NCI-H748 treated with DMSO at 0.1 percent for 48 hours (cell line): ENCODE results near the gene PLB1.

Experiments used
- DNase-seq: peaks from one replicate; lab custom pipeline; 2025; lab: John Stamatoyannopoulos, UW

Gene PLB1

DNA sequence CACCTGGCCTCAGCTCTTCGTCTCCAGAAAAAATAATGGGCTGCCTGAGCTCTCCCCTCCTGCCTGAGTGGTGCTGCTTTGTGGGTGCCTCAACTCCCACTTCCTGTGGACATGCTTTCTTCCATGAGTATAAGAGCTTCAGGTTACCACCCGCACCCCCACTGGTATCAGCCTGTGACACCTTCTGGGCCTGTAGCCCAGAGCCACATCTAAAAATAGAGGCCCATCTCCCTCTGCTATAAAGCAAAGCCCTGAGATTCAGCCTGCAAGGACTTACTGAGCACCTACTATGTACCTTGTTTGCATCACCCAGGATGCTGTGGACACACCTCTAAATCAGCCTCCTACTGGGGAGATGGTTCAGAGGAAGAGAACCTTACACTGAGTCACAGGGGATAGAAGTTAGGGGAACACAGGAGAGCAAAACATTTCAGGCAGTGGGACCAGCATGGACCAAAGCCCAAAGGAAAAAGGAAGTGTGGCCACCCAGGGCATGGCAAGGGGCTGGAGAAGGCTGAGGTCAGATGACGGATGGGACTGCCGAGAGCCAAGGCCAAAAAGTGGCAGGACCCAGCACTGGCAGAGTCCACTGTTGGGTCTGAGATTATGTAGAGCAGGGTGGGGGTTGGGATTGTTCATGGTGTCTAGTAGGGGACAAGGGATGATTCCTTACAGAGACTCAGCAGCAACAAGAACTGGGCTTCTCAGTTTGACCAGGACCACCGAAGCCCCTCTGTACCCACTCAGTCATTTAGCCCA lies 132.0 kb downstream of the PLB1 start:
- DNase-seq: no peak

DNA sequence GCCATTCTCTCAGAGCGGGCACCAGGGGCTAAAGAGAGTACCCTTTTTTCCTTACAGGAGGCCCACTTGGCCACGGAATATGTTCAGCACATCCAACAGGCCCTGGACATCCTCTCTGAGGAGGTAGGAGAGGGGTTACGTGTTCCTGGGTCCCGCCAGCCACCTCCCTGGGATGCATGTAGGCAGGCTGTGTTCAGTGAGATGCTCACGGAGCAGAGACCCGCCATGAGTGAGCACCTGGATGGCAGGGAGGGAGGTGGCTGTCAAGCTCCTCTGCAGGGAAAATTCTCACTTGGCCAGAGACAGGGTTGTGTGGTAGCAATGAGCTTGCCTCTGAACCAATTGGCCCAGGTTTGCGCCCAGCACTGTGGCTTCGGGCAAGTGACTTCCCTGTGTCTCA lies 132.6 kb downstream of the PLB1 start:
- no peak for DNase-seq

DNA sequence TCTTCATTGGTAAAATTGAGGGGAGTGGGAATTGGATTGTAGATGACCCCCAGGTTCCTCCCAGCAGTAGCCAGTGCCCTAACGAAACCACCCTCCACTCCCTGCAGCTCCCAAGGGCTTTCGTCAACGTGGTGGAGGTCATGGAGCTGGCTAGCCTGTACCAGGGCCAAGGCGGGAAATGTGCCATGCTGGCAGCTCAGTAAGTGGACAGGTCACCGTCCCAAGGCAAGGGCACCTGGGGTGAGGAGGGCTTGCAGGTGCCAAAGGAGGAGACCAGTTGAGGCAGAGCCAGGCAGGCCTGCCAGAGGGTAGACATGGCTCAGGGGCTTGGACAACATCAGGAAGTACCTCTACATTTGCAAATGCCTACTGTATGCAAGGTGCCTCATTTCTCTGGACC lies 133.1 kb downstream of the PLB1 start:
- no peak for DNase-seq

DNA sequence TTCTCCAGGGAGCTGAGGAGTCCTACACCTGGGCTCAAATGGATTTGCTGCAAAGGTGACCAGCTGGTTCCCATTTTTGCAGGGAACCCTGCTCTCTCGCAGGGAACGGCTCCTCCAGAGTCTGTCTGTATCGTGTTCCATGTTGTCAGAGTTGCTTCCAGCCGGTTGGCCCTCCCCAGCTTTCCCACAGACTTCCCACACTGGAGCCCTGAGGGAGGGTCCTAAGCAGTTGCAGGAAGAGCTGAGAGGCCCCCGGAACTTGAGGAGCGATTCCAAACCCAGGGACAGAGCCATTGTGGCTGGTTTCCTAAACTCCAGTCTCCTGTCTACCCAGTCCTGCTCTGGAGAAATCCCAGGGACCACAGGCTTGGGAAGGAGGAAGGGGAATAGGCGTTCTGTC lies 134.1 kb downstream of the PLB1 start:
- no peak for DNase-seq

DNA sequence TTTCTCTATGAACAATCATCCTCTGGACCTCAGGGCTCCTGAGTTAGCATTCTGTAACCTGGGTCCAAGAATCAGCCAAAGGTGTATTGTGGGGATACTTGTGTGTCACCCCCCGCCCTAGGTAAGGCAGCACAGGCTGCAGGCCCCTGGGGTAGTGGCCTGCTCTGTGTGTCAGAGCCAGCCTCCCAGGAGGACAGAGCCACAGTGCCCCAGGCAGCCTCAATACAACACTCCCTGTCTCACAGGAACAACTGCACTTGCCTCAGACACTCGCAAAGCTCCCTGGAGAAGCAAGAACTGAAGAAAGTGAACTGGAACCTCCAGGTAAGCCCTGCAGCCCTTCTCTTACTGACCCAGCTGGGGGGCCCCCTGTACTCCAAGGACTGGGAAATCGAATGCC lies 134.5 kb downstream of the PLB1 start:
- no peak for DNase-seq

DNA sequence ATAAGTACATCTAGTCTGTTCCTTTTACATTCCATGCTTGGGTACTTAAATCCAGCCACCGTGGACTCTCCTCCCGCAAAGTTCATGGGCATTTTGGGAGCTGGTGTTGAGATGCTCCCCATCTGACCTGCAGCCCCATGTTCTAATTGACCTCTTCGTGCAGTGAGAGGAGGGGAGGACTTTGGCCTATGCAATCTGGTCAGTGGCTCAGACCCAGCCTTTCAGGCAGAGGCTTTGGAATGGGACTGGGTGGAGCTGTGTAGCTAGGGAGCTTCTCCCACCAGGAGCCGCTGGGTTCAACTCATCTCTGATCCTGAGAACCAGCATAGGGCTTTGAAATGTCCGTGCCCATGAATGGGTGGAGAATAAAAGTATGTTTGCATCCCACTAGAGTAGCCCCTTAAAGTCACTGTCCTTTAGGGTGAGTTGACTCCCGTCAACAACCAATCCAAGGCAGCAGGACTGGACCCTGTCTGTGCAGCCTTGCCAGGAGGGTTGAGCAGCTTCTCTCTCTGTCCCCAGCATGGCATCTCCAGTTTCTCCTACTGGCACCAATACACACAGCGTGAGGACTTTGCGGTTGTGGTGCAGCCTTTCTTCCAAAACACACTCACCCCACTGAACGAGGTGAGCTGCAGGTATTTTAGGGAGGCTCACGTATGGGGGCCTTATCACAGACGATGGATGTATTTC lies 135.8 kb downstream of the PLB1 start:
- DNase-seq: no peak

DNA sequence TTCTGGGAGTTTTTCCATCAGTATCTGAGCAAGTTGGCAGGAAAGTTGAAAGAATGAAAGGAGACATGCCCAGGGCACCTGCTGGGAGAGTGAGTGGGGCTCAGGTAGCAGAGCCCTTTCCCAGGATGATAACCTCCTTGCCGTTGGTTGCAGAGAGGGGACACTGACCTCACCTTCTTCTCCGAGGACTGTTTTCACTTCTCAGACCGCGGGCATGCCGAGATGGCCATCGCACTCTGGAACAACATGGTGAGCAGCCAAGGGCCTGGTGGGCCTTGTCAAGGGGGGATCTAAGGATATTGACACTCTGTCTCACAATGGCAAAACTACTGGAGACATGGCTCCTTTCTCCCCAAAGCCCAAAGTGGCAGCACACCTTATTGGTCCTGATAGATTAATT lies 136.9 kb downstream of the PLB1 start:
- no peak for DNase-seq

DNA sequence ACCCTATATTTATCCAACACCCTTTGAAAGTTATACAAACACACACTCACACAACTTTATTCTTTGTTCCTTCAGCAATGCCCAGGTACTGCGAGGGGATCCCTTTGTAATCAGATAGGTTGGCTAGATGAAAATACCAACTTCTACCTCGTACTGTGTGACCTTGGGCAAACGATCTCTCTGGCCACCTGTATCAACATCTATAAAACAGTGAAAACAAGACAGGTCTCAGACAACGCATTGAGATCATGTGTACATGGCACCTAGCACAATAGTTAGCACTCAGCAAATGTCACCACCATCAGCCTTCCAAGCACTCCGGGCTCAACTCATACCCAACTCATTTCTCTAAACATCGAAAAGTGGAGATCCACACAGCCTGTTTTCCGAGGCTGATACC lies 137.3 kb downstream of the PLB1 start:
- DNase-seq: no peak

DNA sequence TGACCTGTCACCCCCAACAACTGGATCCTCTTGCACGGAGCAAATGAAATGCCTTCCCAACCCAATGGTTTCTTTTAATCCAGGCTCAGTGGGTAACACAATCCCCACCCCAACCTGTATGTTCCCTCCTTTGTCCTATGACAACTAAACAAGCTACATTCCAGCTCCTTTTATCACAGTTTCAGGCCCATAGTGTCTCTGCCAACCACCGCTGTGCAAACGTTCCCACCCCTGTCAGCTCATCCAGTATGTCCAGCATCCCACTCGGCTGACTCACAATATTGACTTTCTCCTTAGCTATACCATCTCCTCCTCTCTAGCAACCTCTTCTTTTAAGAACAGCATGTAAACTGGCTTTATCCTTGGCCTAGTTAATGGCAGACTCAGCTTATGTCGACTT lies 137.9 kb downstream of the PLB1 start:
- no peak for DNase-seq

DNA sequence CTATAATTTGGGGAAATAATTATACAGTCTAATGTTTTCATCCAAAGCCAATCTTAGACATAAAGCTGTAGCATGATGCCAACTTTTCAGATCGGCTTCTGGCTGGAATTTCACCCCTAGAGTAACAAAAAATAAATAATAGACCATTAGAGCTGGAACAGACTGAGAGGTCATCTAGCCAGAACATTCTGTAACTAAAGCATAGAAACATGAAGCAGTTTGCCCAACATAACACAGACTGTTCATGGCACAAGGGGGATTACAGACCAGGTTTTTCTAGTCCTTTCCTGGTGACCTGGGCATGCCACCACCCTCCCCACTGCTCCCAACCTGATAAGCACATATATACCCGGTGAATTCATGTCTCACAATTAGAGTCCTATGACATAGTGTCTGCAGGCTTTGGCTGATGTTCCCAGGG lies 139.3 kb downstream of the PLB1 start:
- DNase-seq: no peak

DNA sequence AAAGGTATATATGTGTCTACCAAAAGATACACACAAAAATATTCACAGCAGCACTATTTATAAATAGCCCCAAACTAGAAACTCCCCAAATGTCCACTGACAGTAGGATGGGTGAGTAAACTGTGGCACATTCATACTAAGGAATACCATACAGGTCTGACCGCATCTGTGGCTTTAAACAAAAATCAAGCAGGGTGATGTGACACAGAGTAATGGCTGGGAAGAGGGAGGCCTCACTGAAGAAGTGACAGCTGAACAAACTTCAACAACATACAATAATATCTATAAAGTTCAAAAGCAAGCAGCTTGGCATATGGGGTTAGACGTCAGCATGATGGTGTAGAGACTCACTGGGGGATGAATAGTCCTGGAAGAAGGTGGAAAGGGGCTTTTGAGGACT lies 140.6 kb downstream of the PLB1 start:
- DNase-seq: no peak

DNA sequence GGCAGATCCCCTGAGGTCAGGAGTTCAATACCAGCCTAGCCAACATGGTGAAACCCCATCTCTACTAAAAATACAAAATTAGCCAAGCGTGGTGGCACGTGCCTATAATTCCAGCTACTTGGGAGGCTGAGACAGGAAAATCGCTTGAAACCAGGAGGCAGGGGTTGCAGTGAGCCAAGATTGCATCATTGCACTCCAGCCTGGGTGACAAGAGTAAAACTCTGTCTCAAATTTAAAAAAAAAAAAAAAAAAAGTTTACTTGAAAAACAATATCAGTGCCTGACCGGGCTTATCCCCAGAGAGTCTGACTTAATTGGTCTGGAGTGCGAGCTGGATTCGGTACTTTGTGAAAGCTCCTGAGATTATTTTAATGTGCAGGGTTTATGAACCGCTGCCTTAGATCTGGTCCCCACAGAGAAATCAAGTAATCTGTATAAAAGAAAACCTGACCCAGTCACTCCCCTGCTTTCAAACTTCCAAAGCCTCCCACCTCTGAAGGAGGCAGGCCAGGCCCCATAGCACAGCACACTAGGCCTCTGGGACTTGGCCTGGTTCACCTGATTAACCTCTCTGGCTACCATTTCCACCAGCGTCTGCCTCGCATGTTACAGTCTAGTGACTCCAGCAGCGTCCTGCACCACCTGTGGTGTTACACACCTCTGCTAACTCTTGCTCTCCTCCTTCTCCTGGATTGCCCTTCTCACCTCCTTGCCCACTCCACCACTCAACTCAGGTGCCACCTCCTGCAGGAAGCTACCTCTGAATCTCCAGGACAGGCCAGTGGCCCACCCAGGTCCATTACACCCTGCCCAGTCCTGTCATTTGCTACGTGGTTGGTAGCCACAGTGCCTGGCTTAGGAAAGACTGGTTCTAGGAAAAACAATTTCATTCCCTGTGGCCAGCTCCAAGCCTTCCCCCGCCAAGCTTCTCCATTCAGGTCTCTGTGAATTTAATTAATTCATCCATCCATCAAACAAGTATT lies 141.5 kb downstream of the PLB1 start:
- no peak for DNase-seq

DNA sequence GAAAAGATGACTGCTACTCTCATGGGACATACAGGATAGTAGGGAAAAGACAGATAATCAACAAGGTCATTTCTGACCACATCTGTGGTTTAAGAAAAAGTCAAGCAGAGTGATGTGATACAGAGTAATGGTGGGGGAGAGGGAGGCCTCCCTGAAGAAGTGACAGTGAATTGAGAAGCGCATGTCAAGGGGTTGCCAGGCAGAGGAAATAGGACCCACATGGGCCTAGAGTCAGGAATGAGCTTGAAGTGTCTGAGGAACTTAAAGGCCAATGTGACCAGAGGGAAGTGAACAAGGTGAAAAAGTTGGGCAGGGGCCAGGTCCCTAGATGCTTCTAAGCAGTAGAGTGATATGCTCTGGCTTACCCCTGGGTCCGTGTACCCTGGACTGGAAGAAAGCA lies 142.2 kb downstream of the PLB1 start:
- DNase-seq: no peak

DNA sequence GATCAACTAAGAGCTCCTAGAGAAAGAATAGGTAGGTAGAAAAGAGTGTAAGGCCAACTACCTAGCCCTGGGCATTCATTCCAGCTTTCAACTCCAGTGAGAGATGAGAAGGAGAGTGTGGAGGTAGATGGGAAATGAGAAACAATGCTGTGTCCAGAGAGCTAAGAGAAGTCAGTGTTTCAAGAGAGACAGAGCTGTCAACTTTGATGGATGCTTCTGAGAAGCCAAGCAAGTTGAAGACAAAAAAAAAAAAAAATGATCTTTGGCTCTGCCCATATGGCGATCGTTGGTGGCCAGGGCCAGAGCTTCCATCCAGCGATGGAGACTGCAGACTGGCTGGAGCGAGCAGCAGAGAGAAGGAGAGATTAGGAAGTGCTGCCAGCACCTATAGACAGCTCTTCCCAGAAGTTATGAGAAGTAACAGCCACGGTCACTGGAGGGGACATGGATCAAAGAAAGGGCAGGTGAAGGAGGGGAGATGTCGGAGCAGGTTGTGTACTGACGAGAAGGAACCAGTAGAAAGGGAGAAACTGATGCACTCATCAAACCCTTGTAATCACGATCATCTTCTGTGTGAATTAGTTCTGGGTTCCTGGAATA lies 143.3 kb downstream of the PLB1 start:
- no peak for DNase-seq

DNA sequence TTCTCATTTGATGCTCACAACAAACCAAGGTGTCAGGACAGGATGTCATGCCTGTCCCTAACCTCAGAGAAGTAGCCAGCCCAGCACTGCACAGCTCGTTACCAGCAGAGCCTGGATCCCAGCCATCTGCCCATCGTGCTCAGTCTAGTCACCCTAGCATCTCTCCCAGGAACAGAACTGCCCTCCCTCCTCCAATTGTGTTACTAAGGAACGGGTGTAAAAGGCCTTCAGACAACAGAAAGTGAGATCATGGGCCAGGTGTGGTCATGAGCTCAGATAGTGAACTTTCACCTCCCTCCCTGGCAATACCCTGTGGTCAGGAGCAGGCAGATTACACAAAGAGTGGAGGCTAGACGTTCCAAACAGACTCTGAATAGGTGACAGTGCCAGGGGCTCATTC lies 144.0 kb downstream of the PLB1 start:
- DNase-seq: no peak

DNA sequence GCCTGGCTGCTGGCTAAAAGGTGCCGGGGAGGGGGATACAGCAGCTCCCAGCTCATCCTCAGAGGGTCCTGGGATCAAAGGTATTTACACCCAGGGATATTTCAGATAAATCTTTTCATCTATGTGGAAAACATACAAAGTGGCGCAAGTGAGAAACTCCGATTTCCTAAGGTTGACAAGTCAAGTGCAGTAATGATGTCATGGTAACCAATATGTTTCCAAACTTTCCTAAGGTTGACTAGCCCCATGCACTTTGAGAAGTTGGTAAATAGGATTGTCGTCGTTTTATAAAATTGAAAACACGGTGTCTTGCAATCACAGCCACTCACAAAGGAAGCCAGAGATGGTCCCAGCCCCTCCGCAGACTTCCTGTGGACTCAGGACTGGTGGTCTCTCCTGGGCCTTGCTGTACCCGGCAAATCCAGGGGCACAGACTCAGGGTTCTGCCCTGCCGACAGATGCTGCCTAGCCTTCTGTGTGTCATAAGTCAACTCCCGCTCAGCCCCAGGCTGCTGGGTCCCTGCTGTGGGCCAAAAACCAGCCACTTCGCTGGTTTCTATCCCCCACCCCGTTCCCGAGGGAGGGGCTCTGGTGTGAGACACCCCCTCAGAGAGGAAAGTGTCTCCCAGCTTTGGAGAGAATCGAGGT lies 144.5 kb downstream of the PLB1 start:
- no peak for DNase-seq

DNA sequence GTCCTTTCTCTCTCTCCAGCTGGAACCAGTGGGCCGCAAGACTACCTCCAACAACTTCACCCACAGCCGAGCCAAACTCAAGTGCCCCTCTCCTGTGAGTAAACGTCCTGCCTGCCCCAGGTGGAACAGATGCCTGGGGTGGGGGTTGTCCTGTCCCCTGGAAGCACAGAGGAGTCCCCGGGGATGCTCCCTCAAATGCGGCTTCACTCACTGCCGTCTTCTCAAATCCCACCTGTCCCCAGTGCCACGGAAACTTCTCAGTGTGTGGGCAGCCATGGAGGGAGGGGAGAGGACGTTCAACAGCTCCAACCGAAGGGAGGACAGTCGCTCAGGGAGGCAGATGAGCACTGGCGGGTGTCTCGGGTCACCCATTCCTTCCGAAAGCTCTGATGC lies 145.0 kb downstream of the PLB1 start:
- no peak for DNase-seq

DNA sequence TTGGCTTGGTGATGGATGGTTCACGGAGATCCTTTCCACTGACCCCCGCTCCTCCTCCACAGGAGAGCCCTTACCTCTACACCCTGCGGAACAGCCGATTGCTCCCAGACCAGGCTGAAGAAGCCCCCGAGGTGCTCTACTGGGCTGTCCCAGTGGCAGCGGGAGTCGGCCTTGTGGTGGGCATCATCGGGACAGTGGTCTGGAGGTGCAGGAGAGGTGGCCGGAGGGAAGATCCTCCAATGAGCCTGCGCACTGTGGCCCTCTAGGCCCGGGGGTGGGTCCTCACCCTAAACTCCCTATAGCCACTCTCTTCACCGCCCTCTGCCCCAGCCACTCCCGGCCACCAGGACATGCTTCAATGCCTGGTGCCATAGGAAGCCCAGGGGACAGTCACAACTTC lies 146.9 kb downstream of the PLB1 start:
- DNase-seq: no peak

DNA sequence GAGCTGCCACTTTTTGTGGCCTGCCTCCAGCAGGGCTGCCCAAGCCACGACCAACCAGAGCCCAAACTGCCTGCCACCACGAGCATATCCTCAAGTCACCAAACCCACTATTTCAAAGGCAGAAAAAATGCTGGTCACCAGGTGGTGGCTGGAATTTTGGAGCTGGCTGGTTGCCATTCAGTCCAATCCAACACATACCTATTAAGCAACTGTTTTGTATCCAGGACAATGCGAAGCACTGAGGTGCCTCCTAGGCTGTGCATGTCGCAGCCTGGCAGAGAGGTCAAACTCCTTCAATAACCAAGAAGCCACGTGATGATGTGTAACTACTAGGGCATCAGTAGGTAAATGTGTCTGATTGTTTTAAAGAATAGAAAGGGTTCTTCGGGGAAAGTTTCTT lies 147.5 kb downstream of the PLB1 start:
- DNase-seq: no peak

DNA sequence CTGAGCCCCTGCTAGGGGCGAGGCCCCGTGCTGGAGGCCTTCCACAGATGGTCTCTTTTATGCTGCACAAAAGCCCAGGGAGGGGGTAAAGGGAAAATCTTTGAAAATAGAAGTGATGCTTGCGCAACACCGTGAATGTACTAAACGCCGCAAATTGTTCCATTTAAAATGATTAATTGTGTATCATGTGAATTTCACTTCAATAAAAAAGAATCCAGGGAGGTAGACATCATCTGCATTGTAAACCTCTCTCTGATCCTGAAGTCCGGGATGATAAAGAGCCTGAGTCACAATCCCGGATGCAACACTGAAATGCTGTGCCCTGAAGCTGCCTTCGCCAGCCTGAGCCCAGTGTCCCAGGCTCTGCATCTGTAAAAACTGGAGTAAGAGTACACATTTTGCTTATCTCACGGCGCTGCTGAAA lies 148.1 kb downstream of the PLB1 start:
- DNase-seq: no peak

DNA sequence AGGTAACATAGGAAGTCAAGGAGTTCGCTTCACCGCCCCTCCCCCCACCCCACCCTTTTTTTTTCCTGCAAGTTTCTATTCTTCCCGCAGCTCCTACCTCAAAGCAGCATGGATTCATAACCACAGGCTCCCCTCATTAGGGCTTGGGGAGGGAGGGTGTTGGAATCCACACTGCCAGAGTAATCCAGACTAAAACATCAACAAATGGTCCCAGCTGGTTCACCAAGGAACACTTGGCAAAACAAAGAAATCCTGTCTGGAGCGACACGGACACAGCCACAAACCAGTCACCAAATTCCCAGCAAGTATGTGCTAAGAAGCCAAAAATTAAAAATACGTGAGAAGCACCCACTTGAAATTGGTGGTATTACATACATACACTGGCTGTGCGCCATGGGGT lies 148.9 kb downstream of the PLB1 start:
- no peak for DNase-seq

DNA sequence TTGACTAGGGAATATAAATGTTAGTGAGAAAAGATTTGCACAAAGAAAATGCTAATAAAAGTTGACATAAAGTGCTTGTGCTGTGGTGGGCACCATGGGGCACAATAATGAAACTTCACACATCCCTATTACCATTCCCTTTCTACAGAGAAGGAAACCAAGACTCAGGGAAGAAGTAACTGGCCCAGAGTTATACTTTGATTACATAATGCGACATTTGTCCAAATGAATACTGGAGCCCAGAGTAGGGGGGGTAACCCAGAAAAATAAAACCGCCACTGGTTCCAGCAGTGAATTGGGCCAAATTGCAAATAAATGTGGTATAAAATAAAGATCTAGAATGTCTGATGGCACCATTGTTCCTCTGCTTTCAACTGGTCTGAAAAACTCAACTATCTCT lies 149.7 kb downstream of the PLB1 start:
- DNase-seq: no peak
